HCT116 (cell line): ENCODE measurements around the gene ACAP3. TPM values are rescaled to one million over a fixed set of nuclear protein-coding genes. Genes with fewer than 3 reads are reported as not detected.
A peak's percentile ranks its signal among the peaks of the same experiment; 100 is the strongest.

Source experiments
- ATAC-seq: fragments of 200-7000 bp; cut with Tn5 transposase; 2 replicates; pipeline ENCODE4 v1.9.1; 2020; ENCODE audit warnings: mild to moderate bottlenecking, moderate library complexity
- BruUV-seq: library from RNA; stranded (reverse); fragments of 400-500 nt; replicated peaks from 2 replicates; lab custom pipeline; 2021; lab: Mats Ljungman, UMichigan
- CTCF ChIA-PET: fragments of 300-600 bp; sonication (Branson Sonifier 250); formaldehyde crosslinking; loops from one replicate; lab custom pipeline; 2021; ENCODE audit warnings: antibody characterized with exemption; lab: Charles Lee
- POLR2A ChIA-PET: fragments of 300-600, 350-600 bp; sonication (Branson Sonifier 250); formaldehyde crosslinking; loops from one replicate; lab custom pipeline; 2021; ENCODE audit warnings: antibody characterized with exemption; lab: Charles Lee
- RAD21 ChIA-PET, 2 experiments: fragments of 300-600 bp; sonication (Branson Sonifier 250); formaldehyde crosslinking; loops; one replicate each; lab custom pipeline; 2023; ENCODE audit warnings: low total read pairs in 2 of 2; ENCODE audit not compliant: uncharacterized antibody in 2 of 2, unreplicated experiment in 2 of 2, low non-redundant PET in 1 of 2; lab: Charles Lee
- DNase-seq: peaks from one replicate; pipeline ENCODE4 v3.0.0-alpha.2; 2010; ENCODE audit warnings: low read depth, low spot score
- H2AFZ ChIP-seq: fragments of 200-600 bp; shearing (Covaris generic), sonication (generic); 2 replicates; pipeline ENCODE4 v1.6.1; 2017; ENCODE audit warnings: low read depth, mixed run types, mixed read lengths, antibody characterized with exemption, low read length; ENCODE audit not compliant: poor library complexity, severe bottlenecking
- H3K27ac ChIP-seq: 2 replicates; pipeline ENCODE4 v1.5.1; 2012; ENCODE audit warnings: low read depth, low read length
- H3K27me3 ChIP-seq: fragments of 200-600 bp; sonication (generic); 2 replicates; pipeline ENCODE4 v1.6.1; 2016; ENCODE audit warnings: mixed run types, low read length, mixed read lengths; ENCODE audit not compliant: insufficient read depth
- H3K36me3 ChIP-seq, 2 experiments: fragments of 200-500 bp in 1 of 2; fragments of 200-600 bp in 1 of 2; sonication (Bioruptor generic) in 1 of 2; sonication (generic) in 1 of 2; 2 replicates each; pipeline versions ENCODE4 v1.5.1 to v1.6.1; 2014 to 2016; ENCODE audit warnings: low read length in 2 of 2, inconsistent platforms in 1 of 2, mixed read lengths in 1 of 2, mixed run types in 1 of 2; ENCODE audit not compliant: insufficient read depth in 2 of 2, control insufficient read depth in 1 of 2
- H3K4me1 ChIP-seq, 2 experiments: fragments of 200-600 bp in 1 of 2; sonication (generic) in 1 of 2; 2 replicates each; pipeline versions ENCODE4 v1.5.1 to v1.6.1; 2012 to 2017; ENCODE audit warnings: low read length in 2 of 2, inconsistent platforms in 1 of 2, mild to moderate bottlenecking in 1 of 2, mixed read lengths in 1 of 2, mixed run types in 1 of 2, moderate library complexity in 1 of 2; ENCODE audit not compliant: insufficient read depth in 2 of 2, control insufficient read depth in 1 of 2
- H3K4me2 ChIP-seq: fragments of 200-600 bp; sonication (generic); 2 replicates; pipeline ENCODE4 v1.6.1; 2017; ENCODE audit warnings: mixed run types, low read length, mixed read lengths
- H3K4me3 ChIP-seq, 2 experiments: fragments of 200-600 bp in 1 of 2; sonication (generic) in 1 of 2; replicated peaks in 1 of 2; 2 replicates each; pipeline ENCODE4 v1.5.1; 2011 to 2016; ENCODE audit warnings: low read length in 2 of 2, control low read depth in 1 of 2, low read depth in 1 of 2, mild to moderate bottlenecking in 1 of 2, mixed read lengths in 1 of 2, mixed run types in 1 of 2
- H3K79me2 ChIP-seq: fragments of 200-600 bp; sonication (generic); 2 replicates; pipeline ENCODE4 v1.6.1; 2017; ENCODE audit warnings: mild to moderate bottlenecking, mixed run types, low read length, moderate library complexity, mixed read lengths; ENCODE audit not compliant: insufficient read depth
- H3K9ac ChIP-seq: fragments of 200-600 bp; sonication (generic); 2 replicates; pipeline ENCODE4 v1.6.1; 2016; ENCODE audit warnings: low read length, mixed read lengths
- H3K9me2 ChIP-seq: fragments of 200-600 bp; sonication (generic), shearing (Covaris generic); 2 replicates; pipeline ENCODE4 v1.6.1; 2017; ENCODE audit warnings: mixed run types, mild to moderate bottlenecking, moderate library complexity; ENCODE audit not compliant: insufficient read depth
- H3K9me3 ChIP-seq, 2 experiments: fragments of 200-500 bp in 1 of 2; fragments of 200-600 bp in 1 of 2; sonication (Bioruptor generic) in 1 of 2; sonication (generic) in 1 of 2; 2 replicates each; pipeline ENCODE4 v1.6.1; 2014 to 2017; ENCODE audit warnings: low read length in 2 of 2, mixed read lengths in 2 of 2, inconsistent platforms in 1 of 2, low read depth in 1 of 2, mild to moderate bottlenecking in 1 of 2, mixed run types in 1 of 2, moderate library complexity in 1 of 2; ENCODE audit not compliant: control insufficient read depth in 1 of 2, insufficient read depth in 1 of 2
- H4K20me1 ChIP-seq: fragments of 200-600 bp; sonication (generic), shearing (Covaris generic); 2 replicates; pipeline ENCODE4 v1.6.1; 2017; ENCODE audit warnings: mixed run types, mild to moderate bottlenecking, moderate library complexity; ENCODE audit not compliant: insufficient read depth
- CBX3 ChIP-seq: IDR thresholded peaks from 2 replicates; pipeline ENCODE4 v1.6.1; 2012; ENCODE audit warnings: low read depth
- JUND ChIP-seq: IDR thresholded peaks from 2 replicates; pipeline ENCODE4 v1.6.1; 2012
- POLR2AphosphoS5 ChIP-seq: IDR thresholded peaks from 2 replicates; pipeline ENCODE4 v1.6.1; 2011; ENCODE audit warnings: mild to moderate bottlenecking, low read depth, low read length, moderate library complexity
- YY1 ChIP-seq: IDR thresholded peaks from 2 replicates; pipeline ENCODE4 v1.6.1; 2011; ENCODE audit warnings: low read length, low read depth, moderate library complexity, mild to moderate bottlenecking; ENCODE audit not compliant: insufficient replicate concordance; ENCODE audit errors: extremely low read depth
- intact Hi-C: fragments of 100-400 bp; cut with micrococcal nuclease; formaldehyde crosslinking; loops from 2 replicates; pipeline ENCODE4 v1.10.0; 2022
- total RNA-seq: library from RNA; stranded (reverse); gene quantifications from one replicate; pipeline ENCODE4 v1.2.1, GENCODE V29; 2021; ENCODE audit not compliant: unreplicated experiment
- TF ChIP-seq, protein P1 (sequence below): IDR thresholded peaks from 2 replicates; pipeline ENCODE4 v1.6.1; 2012; ENCODE audit warnings: low read depth

ACAP3 gene
- total RNA-seq, 1 experiment from 2014 or later: 38.8 TPM

GRCh38 chr1:1273512-1274298 lies 34.0 kb downstream of the ACAP3 start, which contains the start of gene UBE2J2 (continued):
- peak; percentile 98 for TF ChIP-seq YY1
- no peak for TF ChIP-seq CBX3
- no peak for TF ChIP-seq JUND
- TF ChIP-seq POLR2AphosphoS5: peak; percentile 83

GRCh38 chr1:1273209-1273511 lies 34.6 kb downstream of the ACAP3 start:
- ATAC-seq (peak; percentile 1), DNase-seq (no peak)
- no peaks in the 10 kb centered on the region for H3K27me3 ChIP-seq
- BruUV-seq: no TSS peak
- RAD21 ChIA-PET: interaction anchor here in 1 of 2 experiments (0.6 to 1.0 kb wide), 3 partner anchors 18 to 201 kb away, joined by 3 to 4 read pairs (median 3); no protein-coding TSS in a partner anchor
- CTCF ChIA-PET: no interaction called here
- peak overlapping the region; percentile 94 for H3K27ac ChIP-seq
- TF ChIP-seq POLR2AphosphoS5: no peak
- TF ChIP-seq, protein P1, sequence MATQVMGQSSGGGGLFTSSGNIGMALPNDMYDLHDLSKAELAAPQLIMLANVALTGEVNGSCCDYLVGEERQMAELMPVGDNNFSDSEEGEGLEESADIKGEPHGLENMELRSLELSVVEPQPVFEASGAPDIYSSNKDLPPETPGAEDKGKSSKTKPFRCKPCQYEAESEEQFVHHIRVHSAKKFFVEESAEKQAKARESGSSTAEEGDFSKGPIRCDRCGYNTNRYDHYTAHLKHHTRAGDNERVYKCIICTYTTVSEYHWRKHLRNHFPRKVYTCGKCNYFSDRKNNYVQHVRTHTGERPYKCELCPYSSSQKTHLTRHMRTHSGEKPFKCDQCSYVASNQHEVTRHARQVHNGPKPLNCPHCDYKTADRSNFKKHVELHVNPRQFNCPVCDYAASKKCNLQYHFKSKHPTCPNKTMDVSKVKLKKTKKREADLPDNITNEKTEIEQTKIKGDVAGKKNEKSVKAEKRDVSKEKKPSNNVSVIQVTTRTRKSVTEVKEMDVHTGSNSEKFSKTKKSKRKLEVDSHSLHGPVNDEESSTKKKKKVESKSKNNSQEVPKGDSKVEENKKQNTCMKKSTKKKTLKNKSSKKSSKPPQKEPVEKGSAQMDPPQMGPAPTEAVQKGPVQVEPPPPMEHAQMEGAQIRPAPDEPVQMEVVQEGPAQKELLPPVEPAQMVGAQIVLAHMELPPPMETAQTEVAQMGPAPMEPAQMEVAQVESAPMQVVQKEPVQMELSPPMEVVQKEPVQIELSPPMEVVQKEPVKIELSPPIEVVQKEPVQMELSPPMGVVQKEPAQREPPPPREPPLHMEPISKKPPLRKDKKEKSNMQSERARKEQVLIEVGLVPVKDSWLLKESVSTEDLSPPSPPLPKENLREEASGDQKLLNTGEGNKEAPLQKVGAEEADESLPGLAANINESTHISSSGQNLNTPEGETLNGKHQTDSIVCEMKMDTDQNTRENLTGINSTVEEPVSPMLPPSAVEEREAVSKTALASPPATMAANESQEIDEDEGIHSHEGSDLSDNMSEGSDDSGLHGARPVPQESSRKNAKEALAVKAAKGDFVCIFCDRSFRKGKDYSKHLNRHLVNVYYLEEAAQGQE: no peak
- TF ChIP-seq, all 23 proteins: peak for 0
- intact Hi-C loops: no loop called here
- H3K9me2 ChIP-seq: no peaks in the 10 kb centered on the region
- H4K20me1 ChIP-seq: no peaks in the 10 kb centered on the region
- peaks cover 0 to 4% of the 10 kb centered on the region in 2 experiments; a peak in 1 of 4 replicates for H3K36me3 ChIP-seq
- no peaks in the 10 kb centered on the region for H3K9me3 ChIP-seq
- peak overlapping the region; percentile 95 for H3K9ac ChIP-seq
- peak overlapping the region; percentile 87 to 95 for H3K4me3 ChIP-seq
- peaks cover 48% of the 10 kb centered on the region for H3K79me2 ChIP-seq
- POLR2A ChIA-PET: interaction anchor here (0.6 to 1.2 kb wide), 3 partner anchors 10 to 260 kb away, joined by 4 to 5 read pairs (median 4); partner anchors contain the start of gene ISG15
- H3K4me1 ChIP-seq: peaks cover 15 to 34% of the 10 kb centered on the region in 2 experiments; a peak in 3 of 4 replicates
- no peak overlapping the region for H2AFZ ChIP-seq
- H3K4me2 ChIP-seq: peak overlapping the region; percentile 93
